HEK293 (cell line): Measurements from ENCODE around the gene CCDC142.

Source experiments
- HOXA7 ChIP-seq: sonication (generic); formaldehyde crosslinking; IDR thresholded peaks from 2 replicates; pipeline ENCODE4 v1.8.1; 2022; ENCODE audit warnings: missing genetic modification reagents, borderline replicate concordance
- KLF16 ChIP-seq: fragments of 450-650 bp; formaldehyde crosslinking; IDR thresholded peaks from 2 replicates; pipeline ENCODE4 v1.5.1; 2017; ENCODE audit warnings: missing biosample characterization, missing genetic modification characterization
- SALL2 ChIP-seq: fragments of 450-650 bp; formaldehyde crosslinking; IDR thresholded peaks from 2 replicates; pipeline ENCODE4 v1.5.0; 2017; ENCODE audit warnings: missing biosample characterization, mild to moderate bottlenecking, missing genetic modification characterization, borderline replicate concordance
- SETDB1 ChIP-seq: IDR thresholded peaks from one replicate; pipeline ENCODE4 v1.6.1; 2017; ENCODE audit warnings: mild to moderate bottlenecking, low read length, moderate library complexity, mixed read lengths; ENCODE audit not compliant: insufficient read length
- SP3 ChIP-seq: fragments of 450-650 bp; formaldehyde crosslinking; IDR thresholded peaks from 2 replicates; pipeline ENCODE4 v1.5.1; 2016; ENCODE audit warnings: missing biosample characterization, missing genetic modification characterization
- ZNF274 ChIP-seq, 2 experiments: fragments of 200-500 bp in 1 of 2; fragments of 450-650 bp in 1 of 2; sonication (Bioruptor generic) in 1 of 2; formaldehyde crosslinking in 1 of 2; IDR thresholded peaks; 2 replicates each; pipeline versions ENCODE4 v1.5.1 to v1.6.1; 2014 to 2016; ENCODE audit warnings: borderline replicate concordance in 1 of 2, inconsistent platforms in 1 of 2, low read length in 1 of 2, missing biosample characterization in 1 of 2, missing genetic modification characterization in 1 of 2
- ZNF416 ChIP-seq: fragments of 450-650 bp; formaldehyde crosslinking; IDR thresholded peaks from 2 replicates; pipeline ENCODE4 v1.5.1; 2016; ENCODE audit warnings: missing biosample characterization, missing genetic modification characterization
- ZSCAN30 ChIP-seq: fragments of 450-650 bp; IDR thresholded peaks from 2 replicates; pipeline ENCODE4 v1.5.1; 2018; ENCODE audit warnings: missing biosample characterization, mild to moderate bottlenecking, missing genetic modification characterization, moderate library complexity
- TF ChIP-seq, protein P1 (sequence below): fragments of 450-650 bp; formaldehyde crosslinking; IDR thresholded peaks from 2 replicates; pipeline ENCODE4 v1.5.1; 2016; ENCODE audit warnings: missing biosample characterization, missing genetic modification characterization
- TF ChIP-seq, protein P2 (sequence below): IDR thresholded peaks from 2 replicates; pipeline ENCODE4 v1.6.1; 2011; ENCODE audit warnings: mild to moderate bottlenecking, low read depth, low read length, borderline replicate concordance
- TF ChIP-seq, protein P3 (sequence below): sonication (generic); formaldehyde crosslinking; IDR thresholded peaks from 2 replicates; pipeline ENCODE4 v1.8.1; 2022; ENCODE audit warnings: mild to moderate bottlenecking, moderate library complexity, missing genetic modification reagents

DNA sequence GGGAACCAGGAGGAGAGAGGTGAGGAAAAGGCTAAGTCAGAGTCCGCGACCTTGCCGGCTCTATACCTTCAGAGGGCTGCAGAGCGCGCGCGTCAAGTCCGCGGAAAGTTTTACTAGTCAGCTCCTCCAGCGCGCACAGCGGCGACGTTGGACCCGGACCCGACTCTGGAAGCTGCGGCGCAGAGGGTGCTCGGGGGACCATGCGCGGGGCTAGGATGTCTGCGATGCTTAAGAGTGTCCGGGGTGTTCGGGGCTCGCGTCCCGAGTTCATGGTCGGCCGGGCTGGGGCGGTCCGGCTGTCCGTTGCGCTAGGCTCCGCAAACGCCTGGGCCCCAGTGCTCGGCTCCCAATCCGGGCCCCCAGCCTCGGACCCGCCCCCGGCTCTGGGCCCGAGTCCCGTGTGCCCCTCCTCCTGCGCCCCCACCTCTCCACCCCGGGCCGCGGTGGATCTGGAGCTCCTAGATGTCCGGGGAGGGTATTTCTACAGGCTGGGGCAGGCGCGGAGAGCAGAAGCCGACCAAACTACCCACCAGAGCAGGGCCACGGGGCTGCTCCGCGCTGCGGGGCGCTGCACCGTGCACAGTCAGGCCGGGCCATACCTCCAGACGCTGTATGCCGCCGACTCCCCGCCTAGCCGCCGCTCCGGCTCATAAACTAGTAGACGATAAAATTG is 16.6 kb upstream of the CCDC142 start, which contains the start of gene LBX2:
- TF ChIP-seq SETDB1 (no peak), ZNF274 (IDR thresholded peaks at IDR 0.05; ENCODE audit: low read length) (no peak), ZNF274 (tag by site-specific recombination; IDR thresholded peaks at IDR 0.05; ENCODE audit: borderline replicate concordance) (no peak), KLF16 (no peak), SALL2 (tag by site-specific recombination) (no peak), HOXA7 (CRISPR knock-in tag) (no peak), SP3 (tag by site-specific recombination) (no peak), ZNF416 (tag by site-specific recombination) (no peak), ZSCAN30 (tag by site-specific recombination) (no peak)
- TF ChIP-seq, protein P1, sequence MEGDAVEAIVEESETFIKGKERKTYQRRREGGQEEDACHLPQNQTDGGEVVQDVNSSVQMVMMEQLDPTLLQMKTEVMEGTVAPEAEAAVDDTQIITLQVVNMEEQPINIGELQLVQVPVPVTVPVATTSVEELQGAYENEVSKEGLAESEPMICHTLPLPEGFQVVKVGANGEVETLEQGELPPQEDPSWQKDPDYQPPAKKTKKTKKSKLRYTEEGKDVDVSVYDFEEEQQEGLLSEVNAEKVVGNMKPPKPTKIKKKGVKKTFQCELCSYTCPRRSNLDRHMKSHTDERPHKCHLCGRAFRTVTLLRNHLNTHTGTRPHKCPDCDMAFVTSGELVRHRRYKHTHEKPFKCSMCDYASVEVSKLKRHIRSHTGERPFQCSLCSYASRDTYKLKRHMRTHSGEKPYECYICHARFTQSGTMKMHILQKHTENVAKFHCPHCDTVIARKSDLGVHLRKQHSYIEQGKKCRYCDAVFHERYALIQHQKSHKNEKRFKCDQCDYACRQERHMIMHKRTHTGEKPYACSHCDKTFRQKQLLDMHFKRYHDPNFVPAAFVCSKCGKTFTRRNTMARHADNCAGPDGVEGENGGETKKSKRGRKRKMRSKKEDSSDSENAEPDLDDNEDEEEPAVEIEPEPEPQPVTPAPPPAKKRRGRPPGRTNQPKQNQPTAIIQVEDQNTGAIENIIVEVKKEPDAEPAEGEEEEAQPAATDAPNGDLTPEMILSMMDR (tag by site-specific recombination) = no peak
- TF ChIP-seq, protein P2, sequence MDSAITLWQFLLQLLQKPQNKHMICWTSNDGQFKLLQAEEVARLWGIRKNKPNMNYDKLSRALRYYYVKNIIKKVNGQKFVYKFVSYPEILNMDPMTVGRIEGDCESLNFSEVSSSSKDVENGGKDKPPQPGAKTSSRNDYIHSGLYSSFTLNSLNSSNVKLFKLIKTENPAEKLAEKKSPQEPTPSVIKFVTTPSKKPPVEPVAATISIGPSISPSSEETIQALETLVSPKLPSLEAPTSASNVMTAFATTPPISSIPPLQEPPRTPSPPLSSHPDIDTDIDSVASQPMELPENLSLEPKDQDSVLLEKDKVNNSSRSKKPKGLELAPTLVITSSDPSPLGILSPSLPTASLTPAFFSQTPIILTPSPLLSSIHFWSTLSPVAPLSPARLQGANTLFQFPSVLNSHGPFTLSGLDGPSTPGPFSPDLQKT = no peak
- TF ChIP-seq, protein P3, sequence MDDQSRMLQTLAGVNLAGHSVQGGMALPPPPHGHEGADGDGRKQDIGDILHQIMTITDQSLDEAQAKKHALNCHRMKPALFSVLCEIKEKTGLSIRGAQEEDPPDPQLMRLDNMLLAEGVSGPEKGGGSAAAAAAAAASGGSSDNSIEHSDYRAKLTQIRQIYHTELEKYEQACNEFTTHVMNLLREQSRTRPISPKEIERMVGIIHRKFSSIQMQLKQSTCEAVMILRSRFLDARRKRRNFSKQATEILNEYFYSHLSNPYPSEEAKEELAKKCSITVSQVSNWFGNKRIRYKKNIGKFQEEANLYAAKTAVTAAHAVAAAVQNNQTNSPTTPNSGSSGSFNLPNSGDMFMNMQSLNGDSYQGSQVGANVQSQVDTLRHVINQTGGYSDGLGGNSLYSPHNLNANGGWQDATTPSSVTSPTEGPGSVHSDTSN (CRISPR knock-in tag) = no peak
